CMK (cell line): ENCODE measurements around the gene TPH1.

Experiments used
- DNase-seq: peaks from one replicate; pipeline ENCODE4 v3.0.0-alpha.2; 2010; ENCODE audit warnings: low read depth

The TPH1 gene

DNA sequence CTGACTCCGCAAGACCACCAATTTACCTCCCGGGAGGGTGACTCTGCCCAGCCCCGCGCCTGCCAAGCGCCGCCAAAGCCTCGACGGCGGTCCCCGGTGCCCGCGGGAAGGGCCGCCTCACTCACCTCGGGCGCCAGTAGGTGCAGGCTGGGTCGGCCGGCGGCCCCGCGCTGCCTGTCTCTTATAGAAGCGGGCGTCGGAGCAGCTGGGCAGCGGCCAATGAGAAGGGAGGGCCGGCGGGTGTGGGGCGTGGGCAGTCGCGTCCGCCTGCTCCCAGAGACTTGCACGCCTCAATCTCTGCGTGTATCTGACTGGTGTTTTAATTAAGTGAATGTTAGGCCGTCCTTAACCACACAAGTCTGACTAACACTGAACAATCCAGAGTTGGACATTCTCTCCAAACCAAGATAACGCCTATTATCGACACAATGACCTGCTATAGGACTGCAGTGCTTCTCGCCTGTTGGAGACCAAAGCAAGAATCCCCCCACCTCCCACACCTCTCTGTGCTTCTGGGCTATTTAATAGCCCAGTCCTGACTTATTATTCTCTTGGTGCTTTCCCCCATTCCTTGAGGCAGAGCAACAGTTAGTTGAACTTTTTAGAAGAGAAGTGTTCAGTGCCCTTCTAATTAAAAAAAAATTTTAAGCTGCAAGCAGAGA, at the start of gene TPH1:
Gene TPH1 (minus strand): TSS at position 154 of the 662 bp plus-strand sequence. CDS start 5,507 bp downstream, outside the sequence.
- DNase-seq, result no peak

DNA sequence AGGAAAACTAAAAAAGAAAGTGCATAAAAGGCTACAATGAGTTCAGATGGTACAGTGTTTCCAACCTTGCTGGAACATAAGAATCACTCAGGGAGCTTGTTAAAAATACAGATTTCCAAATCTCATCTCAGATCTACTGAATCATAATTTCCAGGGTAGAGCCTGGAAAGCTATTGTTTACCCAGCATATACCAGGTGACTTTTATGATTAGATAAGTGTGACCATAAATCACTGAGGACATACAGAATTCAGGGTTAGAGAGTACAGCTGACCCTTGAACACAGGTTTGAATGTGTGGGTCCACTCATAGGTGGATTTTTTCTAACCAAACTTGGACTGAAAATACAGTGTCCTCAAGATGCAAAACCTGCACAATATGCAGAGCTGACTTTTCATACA, 47.9 kb upstream of the TPH1 start:
- DNase-seq, result no peak

DNA sequence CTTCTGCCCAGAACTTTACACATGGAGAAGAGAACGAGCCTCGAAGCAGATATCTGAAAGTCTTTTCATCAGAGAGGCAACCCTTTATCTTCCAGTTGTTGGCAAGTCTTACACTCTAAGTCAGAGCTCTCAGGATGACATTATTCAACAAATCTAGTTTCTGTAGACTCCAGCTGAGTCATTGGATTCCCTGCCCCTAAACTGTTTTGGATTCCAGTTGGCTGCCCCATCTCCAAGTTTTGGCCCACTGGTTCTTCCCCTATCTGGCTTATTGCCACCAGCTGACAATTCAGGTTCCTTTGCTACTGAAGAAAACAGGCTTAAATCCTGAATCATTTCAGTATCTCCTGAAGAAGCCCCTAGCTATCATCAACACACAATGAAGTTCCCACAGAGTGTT, 45.7 kb upstream of the TPH1 start:
- DNase-seq, result no peak

DNA sequence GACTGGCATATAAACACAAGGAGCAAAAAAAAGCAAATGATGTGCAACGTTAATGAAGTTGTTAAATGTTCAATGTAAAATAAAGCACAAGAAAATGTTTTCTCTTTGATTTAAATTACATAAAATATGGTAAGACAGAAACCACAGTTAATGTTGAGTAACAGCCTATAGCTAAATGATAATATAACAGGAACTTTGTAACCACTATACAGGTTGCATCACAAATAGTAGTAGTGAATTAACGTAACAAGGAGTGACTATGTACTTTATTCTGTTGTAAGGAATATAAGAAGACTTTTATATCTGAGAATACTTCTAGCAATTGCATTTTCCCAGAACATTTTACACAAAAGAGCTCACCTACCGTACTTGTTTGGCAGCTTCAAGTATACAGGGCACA, 42.9 kb upstream of the TPH1 start:
- DNase-seq, result no peak

DNA sequence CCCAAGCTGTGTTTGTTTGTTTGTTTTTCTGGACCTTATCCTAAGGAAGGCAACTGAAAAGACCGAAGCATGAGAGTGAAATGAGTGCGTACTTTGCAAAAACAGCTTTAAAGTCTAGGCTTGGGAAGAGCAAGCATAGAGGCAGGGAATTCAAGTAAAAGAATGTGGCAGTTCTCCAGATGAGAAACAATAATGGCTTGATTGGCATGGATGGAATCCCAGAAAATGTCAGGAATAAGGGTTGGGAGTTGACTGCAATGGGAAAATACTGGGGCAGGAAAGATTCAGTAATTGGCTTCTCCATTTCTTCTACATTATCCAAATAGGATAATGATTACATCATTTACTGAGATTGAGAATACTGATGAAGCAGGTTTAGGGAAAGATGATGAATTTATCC, 42.3 kb upstream of the TPH1 start:
- no peak for DNase-seq

DNA sequence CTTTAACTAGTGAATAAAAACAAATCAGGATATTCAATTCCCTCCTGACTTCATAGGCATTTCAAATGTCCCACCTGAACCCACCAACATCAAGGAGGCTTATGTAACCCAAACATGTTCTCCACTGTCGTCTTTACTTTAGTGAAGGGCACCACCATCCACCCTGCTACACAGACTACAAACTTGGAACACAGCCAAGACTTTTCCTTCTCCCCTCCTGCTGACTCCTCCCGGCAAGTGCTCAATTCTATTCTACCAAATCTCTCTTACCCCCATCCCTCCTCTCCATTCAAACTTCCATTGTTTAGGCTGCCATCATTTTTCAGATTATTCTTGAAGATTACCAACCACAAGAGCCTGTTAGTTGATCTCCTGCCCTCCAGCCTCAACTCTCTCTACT, 35.5 kb upstream of the TPH1 start:
- no peak for DNase-seq

DNA sequence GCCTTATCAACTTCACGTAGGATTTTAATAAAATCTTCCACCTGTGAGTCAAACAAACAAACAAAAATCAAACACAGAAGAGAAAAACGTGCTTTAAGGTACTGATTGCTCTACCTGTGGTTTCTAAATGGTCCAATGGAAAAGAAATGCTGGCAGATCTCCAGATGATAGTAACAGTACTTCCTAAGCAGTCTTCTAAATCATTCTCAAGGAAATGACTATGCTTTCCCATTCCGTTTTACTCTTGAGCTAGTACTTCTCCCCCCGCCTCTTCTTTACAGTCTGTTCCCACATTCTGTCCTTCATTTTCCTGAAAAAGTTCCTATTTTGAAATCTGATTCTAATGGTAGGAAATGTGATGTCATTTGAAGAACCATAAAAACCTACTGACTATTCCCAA, 34.4 kb upstream of the TPH1 start:
- DNase-seq, result no peak

DNA sequence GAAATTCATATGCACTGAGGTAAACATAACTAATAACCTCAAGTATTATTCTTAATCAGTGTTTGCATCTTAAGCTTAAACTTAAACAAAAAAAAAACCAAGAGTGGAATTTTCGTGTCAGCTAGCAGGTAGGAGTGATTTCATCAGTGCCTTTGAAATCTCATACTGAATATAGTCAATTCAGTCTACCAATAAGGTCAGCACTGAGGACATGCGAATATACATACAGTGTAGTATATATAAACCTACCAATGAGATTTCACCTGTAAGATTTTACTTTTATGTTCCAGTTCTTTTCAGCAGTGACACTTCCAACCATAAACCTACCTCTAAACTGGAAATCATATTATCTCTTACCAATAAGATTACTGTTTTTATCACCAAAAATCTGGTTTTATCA, 32.8 kb upstream of the TPH1 start:
- no peak for DNase-seq

DNA sequence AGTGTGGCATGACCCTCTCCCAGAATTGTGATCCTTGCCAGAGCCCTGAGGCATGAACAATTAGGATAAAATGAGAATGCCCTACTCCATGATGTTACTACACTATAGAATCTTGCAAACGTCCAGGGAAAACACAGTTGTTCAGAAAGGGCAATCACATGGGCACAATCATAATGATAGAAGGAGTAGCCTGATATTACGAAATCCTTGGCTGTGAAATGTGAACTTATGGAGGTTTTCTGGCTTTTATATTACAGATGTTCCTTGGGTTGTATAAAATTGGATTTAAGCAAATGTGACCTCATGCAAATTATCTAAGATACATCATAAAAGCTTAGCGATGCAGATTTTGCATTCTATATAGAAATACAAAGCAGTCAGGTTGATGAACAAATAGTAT, 29.4 kb upstream of the TPH1 start:
- DNase-seq, result no peak

DNA sequence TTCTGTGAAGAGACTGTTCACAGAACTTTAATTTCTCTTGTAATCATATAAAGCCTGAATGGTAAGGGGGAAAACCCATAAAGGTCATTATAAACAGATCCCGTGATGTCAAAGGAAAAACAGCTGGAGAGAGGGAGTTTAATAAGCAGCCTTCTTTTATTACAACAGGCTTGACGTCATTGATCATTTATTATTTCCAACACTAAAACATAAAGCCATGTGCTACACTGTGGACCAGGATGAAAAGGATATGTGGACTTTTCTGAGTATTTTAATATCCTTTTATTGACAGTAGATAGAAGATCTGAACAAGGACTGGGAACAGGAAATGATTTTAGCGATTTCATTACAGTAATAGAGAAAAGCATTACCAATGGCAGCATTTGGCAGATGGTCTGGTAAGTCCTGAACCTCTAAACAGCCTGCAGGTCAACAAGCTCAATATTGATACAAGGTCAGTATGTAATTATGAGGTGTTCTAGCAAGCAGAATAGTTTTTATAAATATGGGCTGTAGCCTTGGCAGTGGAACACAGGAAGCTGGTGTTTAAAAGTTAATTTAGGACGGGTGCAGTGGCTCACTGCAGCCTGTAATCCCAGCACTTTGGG, 25.1 kb upstream of the TPH1 start:
- no peak for DNase-seq

DNA sequence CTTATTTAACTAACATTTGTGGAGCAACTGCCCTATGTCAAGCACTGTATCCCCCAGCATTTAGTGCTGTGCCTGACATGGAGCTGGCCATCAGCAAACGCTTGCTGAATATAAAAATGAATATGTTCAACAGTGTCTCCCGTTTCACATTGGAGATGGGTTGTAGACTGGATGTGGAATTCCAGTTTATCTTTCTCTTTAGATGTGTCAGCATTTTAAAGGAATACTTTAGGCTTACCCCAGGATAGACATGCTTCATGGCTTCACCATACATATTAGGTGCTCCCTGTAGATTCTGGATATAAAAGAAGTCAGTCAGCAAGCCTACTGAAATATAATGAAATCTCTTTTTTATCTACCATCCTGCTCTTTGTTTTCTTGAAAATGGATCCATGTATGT, 21.3 kb upstream of the TPH1 start:
- DNase-seq, result no peak

DNA sequence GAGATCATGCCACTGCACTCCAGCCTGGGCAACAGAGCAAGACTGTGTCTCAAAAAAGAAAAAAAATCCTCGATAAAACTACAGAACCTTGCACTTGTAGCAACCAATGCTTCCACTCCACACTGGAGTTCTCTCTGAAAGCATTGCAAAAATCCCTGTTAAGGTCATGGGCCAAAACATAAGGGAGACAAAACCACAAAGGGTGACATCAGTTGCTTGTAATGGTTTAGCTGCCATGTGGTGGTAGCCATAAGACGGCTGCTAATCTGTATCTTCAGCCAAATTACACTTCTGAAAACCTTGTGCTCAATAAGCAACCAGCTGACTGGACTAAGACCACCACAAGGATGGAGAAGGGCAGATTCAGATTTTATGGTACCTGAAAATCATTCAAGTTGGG, 20.6 kb upstream of the TPH1 start:
- DNase-seq, result no peak

DNA sequence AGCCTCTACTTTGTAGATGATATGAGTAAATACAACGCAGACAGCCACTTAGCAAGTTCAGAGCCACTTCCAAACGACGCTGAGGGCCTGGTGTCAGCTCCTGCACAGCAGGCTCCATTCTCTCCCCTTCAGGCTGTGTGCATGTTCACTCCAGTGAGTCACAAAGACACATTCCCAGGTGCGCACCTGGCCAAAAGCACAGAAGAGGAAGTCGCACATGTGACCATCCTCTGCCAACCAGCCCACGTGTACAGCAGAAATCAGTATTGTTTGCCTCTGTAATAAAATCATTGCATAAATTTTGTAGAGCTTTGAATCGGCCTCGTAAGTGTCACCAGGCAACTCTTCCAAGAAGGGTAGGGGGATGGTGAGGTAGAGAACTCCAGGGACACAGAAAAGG, 19.5 kb upstream of the TPH1 start:
- DNase-seq, result no peak

DNA sequence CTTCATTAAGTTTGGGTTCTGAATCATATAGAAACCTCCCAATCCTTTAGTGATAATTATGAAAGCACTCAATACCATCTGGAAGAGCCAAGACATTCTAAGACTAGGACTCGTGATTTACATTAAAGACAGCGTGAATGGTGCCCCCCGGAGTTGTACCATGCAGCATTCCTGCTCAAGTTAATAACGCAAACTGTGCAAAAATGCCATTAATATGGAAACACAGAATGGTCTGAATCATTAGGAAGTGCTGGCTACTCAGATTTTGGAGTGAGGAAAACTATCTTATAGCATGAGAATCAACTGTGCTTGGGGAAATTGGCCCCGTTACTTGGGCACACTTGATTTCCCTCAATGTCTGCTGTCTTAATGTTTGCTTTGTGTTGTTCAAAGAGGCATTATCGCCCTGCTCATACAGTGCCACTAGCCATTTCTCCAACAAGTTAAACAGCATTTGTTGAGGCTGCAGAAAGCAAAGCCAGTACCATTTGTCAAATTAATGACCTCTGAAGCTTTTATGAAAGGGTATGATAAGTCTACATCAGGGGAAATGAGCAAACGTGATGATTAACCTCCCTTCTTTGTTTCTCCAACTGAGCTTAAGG, 18.5 kb upstream of the TPH1 start:
- DNase-seq, result no peak

DNA sequence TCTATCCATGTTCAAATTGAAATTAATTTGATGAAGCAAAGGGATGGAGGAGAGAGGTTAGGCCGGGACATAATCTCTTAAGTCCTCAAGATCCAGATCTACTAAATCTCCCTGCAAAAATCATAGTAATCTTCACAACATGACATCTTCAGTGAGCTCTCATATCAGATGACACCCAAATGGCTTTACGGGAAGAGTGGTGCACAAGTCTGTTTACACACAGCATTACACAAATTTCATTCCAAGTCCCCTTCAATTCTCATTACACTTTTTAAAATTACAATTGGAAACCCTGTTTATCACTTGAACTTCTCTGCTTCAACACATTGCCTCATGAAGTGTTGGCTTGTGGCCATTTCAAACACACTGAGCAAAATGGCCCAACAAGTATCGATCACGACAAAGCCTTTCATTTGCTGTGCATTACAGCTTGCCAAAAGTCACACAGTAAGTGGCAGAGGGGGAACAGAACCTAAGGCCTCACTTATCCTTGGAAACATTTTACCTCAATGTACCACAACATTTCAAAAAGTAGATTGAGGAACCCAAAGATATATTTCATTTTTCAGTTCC, 17.9 kb upstream of the TPH1 start:
- DNase-seq, result no peak

DNA sequence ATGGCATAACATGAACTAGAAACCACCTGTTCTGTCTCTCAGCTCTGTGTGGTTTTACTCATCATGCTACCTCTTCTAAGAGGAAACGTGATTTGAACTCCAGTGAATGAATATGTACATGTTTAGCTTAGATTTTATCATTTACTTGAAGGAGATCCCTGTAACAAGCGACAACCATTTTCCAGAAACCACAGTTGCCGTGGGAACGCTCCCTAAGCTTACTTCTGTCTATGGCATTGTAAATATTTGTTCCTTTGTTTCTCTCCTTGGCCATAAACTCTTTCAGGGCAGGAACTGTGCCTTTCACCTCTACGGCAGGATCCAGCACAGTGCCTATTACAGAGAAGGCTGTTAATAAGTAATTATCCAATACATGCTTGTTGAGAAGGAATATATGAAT, 17.1 kb upstream of the TPH1 start:
- DNase-seq, result no peak

DNA sequence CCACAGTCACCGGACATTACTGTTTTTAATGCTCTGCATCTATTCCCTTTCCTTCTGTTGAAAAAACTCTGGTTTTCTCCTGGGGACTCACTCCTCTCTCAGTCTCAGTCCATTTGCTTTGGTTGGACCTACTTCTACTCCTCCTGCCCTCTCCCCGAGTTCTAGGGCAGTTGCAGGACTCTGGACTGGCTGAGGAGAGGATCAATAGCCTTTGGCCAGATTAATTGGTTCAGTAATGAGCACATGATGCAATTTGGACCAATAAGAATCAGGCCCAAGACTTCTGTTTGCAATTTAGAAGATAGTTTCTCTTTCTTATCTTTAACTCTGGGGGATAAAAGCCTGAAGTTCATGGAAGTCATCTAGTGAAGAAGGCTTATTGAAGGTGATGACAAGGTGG, 15.3 kb upstream of the TPH1 start:
- DNase-seq, result no peak

DNA sequence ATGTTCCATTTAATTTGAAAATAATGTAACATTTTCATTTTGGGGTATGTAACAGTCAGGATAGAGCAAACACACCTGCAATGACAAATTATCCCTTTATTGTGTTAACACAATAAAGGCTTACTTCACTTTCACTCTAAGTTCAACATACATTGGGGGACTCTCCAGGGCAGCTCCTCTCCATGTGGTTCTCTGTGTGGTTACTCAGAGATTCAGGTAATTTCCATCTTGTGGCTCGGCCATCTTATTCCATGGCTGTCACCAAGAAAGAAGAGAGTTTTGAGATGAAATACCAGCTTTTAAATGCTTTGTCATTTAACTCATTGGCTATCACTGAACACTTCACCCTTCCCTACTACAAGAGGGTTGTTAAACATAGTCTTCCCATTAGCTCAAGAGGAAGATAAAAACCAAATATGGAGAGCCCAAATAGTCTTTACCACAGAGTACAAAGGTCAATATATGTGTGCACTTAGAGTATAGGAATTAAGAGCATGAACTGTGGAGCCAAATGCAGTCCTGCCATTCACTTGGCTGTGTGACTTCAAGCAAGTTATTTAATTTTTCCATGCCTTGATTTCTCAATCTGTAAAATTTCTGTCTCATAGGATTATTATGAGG, 10.6 kb upstream of the TPH1 start:
- no peak for DNase-seq

DNA sequence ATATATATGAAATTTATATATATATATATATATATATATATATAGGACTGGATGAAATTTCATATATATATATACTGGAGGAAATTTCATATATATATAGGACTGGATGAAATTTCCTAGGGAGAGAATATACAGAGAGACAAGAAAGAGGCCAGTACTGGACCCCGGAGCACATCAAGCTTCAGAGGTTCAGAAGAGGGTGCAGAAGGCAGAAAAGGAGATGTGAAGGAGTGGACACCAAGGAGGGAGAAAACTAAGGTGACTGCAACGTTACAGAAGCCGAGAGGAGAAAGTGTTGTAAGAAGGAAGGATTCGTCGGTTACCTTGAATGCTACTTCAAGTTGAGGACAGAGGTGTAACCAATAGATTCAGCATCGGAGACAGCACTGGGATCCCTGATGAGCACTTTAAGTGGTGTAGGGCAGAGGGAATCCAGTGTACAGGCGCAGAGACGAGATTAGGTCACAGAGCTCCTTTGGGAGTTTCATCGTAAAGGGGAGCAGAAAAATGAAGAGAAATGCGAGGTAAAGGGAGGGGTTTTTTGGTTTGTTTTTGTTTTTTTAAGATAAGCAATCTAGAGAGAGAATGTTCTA, 8.5 kb upstream of the TPH1 start:
- no peak for DNase-seq

DNA sequence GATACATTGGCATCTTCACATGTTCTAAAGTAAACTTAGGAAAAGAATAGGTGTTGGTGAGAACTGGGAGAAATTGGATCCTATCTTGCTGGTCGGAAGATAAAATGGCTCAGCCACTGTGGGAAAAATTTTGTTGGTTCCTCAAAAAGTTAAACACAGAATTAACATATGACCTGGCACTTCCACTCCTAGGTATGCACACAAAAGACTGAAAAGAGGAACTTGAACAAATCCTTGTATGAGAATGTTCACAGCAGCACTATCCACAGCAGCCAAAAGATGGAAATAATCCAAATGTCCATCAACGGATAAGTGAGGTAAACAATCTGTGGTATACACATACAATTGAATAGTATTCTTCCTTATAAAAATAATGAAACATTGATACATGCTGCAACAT, 4.8 kb upstream of the TPH1 start:
- DNase-seq, result no peak

DNA sequence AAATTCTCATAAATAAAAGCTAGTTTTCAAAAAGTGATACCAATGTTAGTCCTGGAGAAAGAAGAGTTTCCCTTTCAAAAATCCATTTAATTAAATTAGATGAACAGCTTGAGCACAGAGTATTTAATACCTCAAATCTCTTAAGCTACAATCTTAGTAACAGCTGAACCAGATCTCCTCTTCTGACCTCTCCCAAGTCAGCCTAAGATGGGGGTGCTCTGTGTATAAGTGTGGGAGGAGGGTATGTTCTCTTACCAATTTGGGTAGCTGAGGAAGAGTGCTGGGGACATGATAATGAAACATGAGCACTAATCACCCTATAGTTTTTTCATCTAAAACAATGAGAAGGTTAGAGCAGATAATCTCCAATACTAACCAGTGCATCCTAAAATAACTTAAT, 9.6 kb downstream of the TPH1 start:
- no peak for DNase-seq

DNA sequence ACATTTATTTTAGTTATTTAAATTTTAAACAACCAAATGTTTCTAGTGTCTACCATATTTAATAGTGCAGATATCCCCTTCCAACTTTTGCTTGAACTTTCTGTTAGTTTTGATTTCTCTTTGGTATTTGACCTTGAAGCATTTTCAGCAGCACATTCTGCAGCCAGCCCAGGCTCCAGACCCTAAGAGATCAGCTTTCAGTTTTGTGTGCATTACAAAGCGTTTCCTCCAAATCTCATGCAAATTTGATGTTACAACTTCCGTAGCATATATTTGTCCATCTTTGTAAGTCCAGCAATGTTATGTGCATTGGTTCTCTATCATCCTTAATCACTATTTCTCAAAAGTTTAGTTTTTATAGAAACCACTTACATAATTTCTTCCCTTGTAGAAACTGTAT, 18.6 kb downstream of the TPH1 start:
- no peak for DNase-seq

DNA sequence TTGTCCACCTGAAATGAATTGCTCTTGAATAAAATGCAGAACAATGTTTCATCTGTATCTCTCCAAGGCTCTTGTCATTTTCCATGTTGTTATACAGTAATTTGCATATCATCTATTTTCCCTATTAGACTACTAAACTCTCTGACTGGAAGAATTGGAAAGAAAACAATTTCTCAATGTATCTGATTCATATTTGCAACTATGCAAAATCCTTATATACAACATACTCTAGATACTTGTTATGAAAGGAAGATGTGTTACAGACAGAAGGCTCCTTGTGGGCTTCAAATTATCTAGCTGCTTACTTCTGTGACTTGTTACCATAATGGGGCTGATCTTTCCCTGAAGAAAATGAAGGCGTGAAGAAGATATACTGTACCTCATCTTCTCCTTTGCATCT, 23.6 kb downstream of the TPH1 start:
- no peak for DNase-seq
